HCT116 (cell line): ENCODE measurements around the gene GPRC5B. TPM values are rescaled to one million over a fixed set of nuclear protein-coding genes. Genes with fewer than 3 reads are reported as not detected.

ENCODE experiments used
- ATAC-seq: fragments of 200-7000 bp; cut with Tn5 transposase; 2 replicates; pipeline ENCODE4 v1.9.1; 2020; ENCODE audit warnings: mild to moderate bottlenecking, moderate library complexity
- BruUV-seq: library from RNA; stranded (reverse); fragments of 400-500 nt; replicated peaks from 2 replicates; lab custom pipeline; 2021; lab: Mats Ljungman, UMichigan
- CTCF ChIA-PET: fragments of 300-600 bp; sonication (Branson Sonifier 250); formaldehyde crosslinking; loops from one replicate; lab custom pipeline; 2021; ENCODE audit warnings: antibody characterized with exemption; lab: Charles Lee
- POLR2A ChIA-PET: fragments of 300-600, 350-600 bp; sonication (Branson Sonifier 250); formaldehyde crosslinking; loops from one replicate; lab custom pipeline; 2021; ENCODE audit warnings: antibody characterized with exemption; lab: Charles Lee
- RAD21 ChIA-PET, 2 experiments: fragments of 300-600 bp; sonication (Branson Sonifier 250); formaldehyde crosslinking; loops; one replicate each; lab custom pipeline; 2023; ENCODE audit warnings: low total read pairs in 2 of 2; ENCODE audit not compliant: uncharacterized antibody in 2 of 2, unreplicated experiment in 2 of 2, low non-redundant PET in 1 of 2; lab: Charles Lee
- DNase-seq: peaks from one replicate; pipeline ENCODE4 v3.0.0-alpha.2; 2010; ENCODE audit warnings: low read depth, low spot score
- H2AFZ ChIP-seq: fragments of 200-600 bp; shearing (Covaris generic), sonication (generic); 2 replicates; pipeline ENCODE4 v1.6.1; 2017; ENCODE audit warnings: low read depth, mixed run types, mixed read lengths, antibody characterized with exemption, low read length; ENCODE audit not compliant: poor library complexity, severe bottlenecking
- H3K27ac ChIP-seq: 2 replicates; pipeline ENCODE4 v1.5.1; 2012; ENCODE audit warnings: low read depth, low read length
- H3K27me3 ChIP-seq: fragments of 200-600 bp; sonication (generic); 2 replicates; pipeline ENCODE4 v1.6.1; 2016; ENCODE audit warnings: mixed run types, low read length, mixed read lengths; ENCODE audit not compliant: insufficient read depth
- H3K36me3 ChIP-seq, 2 experiments: fragments of 200-500 bp in 1 of 2; fragments of 200-600 bp in 1 of 2; sonication (Bioruptor generic) in 1 of 2; sonication (generic) in 1 of 2; 2 replicates each; pipeline versions ENCODE4 v1.5.1 to v1.6.1; 2014 to 2016; ENCODE audit warnings: low read length in 2 of 2, inconsistent platforms in 1 of 2, mixed read lengths in 1 of 2, mixed run types in 1 of 2; ENCODE audit not compliant: insufficient read depth in 2 of 2, control insufficient read depth in 1 of 2
- H3K4me1 ChIP-seq, 2 experiments: fragments of 200-600 bp in 1 of 2; sonication (generic) in 1 of 2; 2 replicates each; pipeline versions ENCODE4 v1.5.1 to v1.6.1; 2012 to 2017; ENCODE audit warnings: low read length in 2 of 2, inconsistent platforms in 1 of 2, mild to moderate bottlenecking in 1 of 2, mixed read lengths in 1 of 2, mixed run types in 1 of 2, moderate library complexity in 1 of 2; ENCODE audit not compliant: insufficient read depth in 2 of 2, control insufficient read depth in 1 of 2
- H3K4me2 ChIP-seq: fragments of 200-600 bp; sonication (generic); 2 replicates; pipeline ENCODE4 v1.6.1; 2017; ENCODE audit warnings: mixed run types, low read length, mixed read lengths
- H3K4me3 ChIP-seq, 2 experiments: fragments of 200-600 bp in 1 of 2; sonication (generic) in 1 of 2; replicated peaks in 1 of 2; 2 replicates each; pipeline ENCODE4 v1.5.1; 2011 to 2016; ENCODE audit warnings: low read length in 2 of 2, control low read depth in 1 of 2, low read depth in 1 of 2, mild to moderate bottlenecking in 1 of 2, mixed read lengths in 1 of 2, mixed run types in 1 of 2
- H3K79me2 ChIP-seq: fragments of 200-600 bp; sonication (generic); 2 replicates; pipeline ENCODE4 v1.6.1; 2017; ENCODE audit warnings: mild to moderate bottlenecking, mixed run types, low read length, moderate library complexity, mixed read lengths; ENCODE audit not compliant: insufficient read depth
- H3K9ac ChIP-seq: fragments of 200-600 bp; sonication (generic); 2 replicates; pipeline ENCODE4 v1.6.1; 2016; ENCODE audit warnings: low read length, mixed read lengths
- H3K9me2 ChIP-seq: fragments of 200-600 bp; sonication (generic), shearing (Covaris generic); 2 replicates; pipeline ENCODE4 v1.6.1; 2017; ENCODE audit warnings: mixed run types, mild to moderate bottlenecking, moderate library complexity; ENCODE audit not compliant: insufficient read depth
- H3K9me3 ChIP-seq, 2 experiments: fragments of 200-500 bp in 1 of 2; fragments of 200-600 bp in 1 of 2; sonication (Bioruptor generic) in 1 of 2; sonication (generic) in 1 of 2; 2 replicates each; pipeline ENCODE4 v1.6.1; 2014 to 2017; ENCODE audit warnings: low read length in 2 of 2, mixed read lengths in 2 of 2, inconsistent platforms in 1 of 2, low read depth in 1 of 2, mild to moderate bottlenecking in 1 of 2, mixed run types in 1 of 2, moderate library complexity in 1 of 2; ENCODE audit not compliant: control insufficient read depth in 1 of 2, insufficient read depth in 1 of 2
- H4K20me1 ChIP-seq: fragments of 200-600 bp; sonication (generic), shearing (Covaris generic); 2 replicates; pipeline ENCODE4 v1.6.1; 2017; ENCODE audit warnings: mixed run types, mild to moderate bottlenecking, moderate library complexity; ENCODE audit not compliant: insufficient read depth
- CBX3 ChIP-seq: IDR thresholded peaks from 2 replicates; pipeline ENCODE4 v1.6.1; 2012; ENCODE audit warnings: low read depth
- CEBPB ChIP-seq: IDR thresholded peaks from 2 replicates; pipeline ENCODE4 v1.6.1; 2012; ENCODE audit warnings: low read depth
- EGR1 ChIP-seq: IDR thresholded peaks from 2 replicates; pipeline ENCODE4 v1.6.1; 2012; ENCODE audit warnings: low read depth
- ELF1 ChIP-seq: IDR thresholded peaks from 2 replicates; pipeline ENCODE4 v1.6.1; 2012; ENCODE audit warnings: low read depth, borderline replicate concordance
- FOSL1 ChIP-seq: IDR thresholded peaks from 2 replicates; pipeline ENCODE4 v1.6.1; 2012; ENCODE audit warnings: low read depth
- JUND ChIP-seq: IDR thresholded peaks from 2 replicates; pipeline ENCODE4 v1.6.1; 2012
- POLR2AphosphoS5 ChIP-seq: IDR thresholded peaks from 2 replicates; pipeline ENCODE4 v1.6.1; 2011; ENCODE audit warnings: mild to moderate bottlenecking, low read depth, low read length, moderate library complexity
- SRF ChIP-seq: IDR thresholded peaks from 2 replicates; pipeline ENCODE4 v1.6.1; 2012; ENCODE audit warnings: low read depth
- TCF7L2 ChIP-seq: IDR thresholded peaks from 2 replicates; pipeline ENCODE4 v1.7.0; 2011; ENCODE audit warnings: borderline replicate concordance, inconsistent platforms; ENCODE audit not compliant: insufficient read depth, insufficient read length; ENCODE audit errors: extremely low read depth
- ZFX ChIP-seq: fragments of 450-650 bp; IDR thresholded peaks from 2 replicates; pipeline ENCODE4 v1.6.1; 2017
- ZNF274 ChIP-seq: fragments of 200-500 bp; sonication (Bioruptor generic); IDR thresholded peaks from 2 replicates; pipeline ENCODE4 v1.6.1; 2014; ENCODE audit warnings: mild to moderate bottlenecking, low read depth, low read length, inconsistent platforms
- intact Hi-C: fragments of 100-400 bp; cut with micrococcal nuclease; formaldehyde crosslinking; loops from 2 replicates; pipeline ENCODE4 v1.10.0; 2022
- total RNA-seq: library from RNA; stranded (reverse); gene quantifications from one replicate; pipeline ENCODE4 v1.2.1, GENCODE V29; 2021; ENCODE audit not compliant: unreplicated experiment
- TF ChIP-seq, protein P1 (sequence below), 3 experiments: fragments of 200-600 bp in 1 of 3; sonication (generic) in 1 of 3; IDR thresholded peaks in 2 of 3; conservative IDR thresholded peaks in 1 of 3; 2 replicates each; pipeline ENCODE4 v1.5.1; 2012 to 2017; ENCODE audit warnings: low read depth in 2 of 3, low read length in 2 of 3, antibody characterized with exemption in 1 of 3, borderline replicate concordance in 1 of 3, control low read depth in 1 of 3, mild to moderate bottlenecking in 1 of 3, mixed read lengths in 1 of 3, mixed run types in 1 of 3, moderate library complexity in 1 of 3; ENCODE audit not compliant: insufficient read depth in 1 of 3
- TF ChIP-seq, protein P2 (sequence below): IDR thresholded peaks from 2 replicates; pipeline ENCODE4 v1.6.1; 2012
- TF ChIP-seq, protein P3 (sequence below): IDR thresholded peaks from 2 replicates; pipeline ENCODE4 v1.6.1; 2011; ENCODE audit warnings: mild to moderate bottlenecking, low read length, moderate library complexity; ENCODE audit not compliant: insufficient replicate concordance; ENCODE audit errors: extremely low read depth

The GPRC5B gene
- total RNA-seq, 1 experiment from 2014 or later = 7.2 TPM

DNA sequence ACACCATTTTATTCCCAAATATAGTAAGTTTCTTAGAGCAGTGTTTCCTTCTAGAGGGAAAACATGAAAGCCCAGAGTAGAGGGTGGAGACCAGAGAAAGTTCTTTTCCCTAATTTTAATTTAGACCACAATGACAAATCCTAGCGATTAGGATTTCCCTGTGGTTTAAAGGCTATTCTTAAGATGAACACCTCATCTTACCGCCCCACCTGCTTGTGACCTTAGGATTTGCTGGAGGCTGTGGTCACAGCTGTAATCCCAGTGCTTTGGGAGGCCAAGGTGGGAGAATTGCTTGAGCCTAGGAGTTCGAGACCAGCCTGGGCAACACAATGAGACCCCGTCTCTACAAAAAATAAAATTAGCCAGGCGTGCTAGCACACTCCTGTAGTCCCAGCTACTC lies 51.1 kb downstream of the GPRC5B start:
- H4K20me1 ChIP-seq = no peaks in the 10 kb centered on the region; the same call in 1 of the 2 replicates
- no peaks in the 10 kb centered on the region for H3K36me3 ChIP-seq
- RAD21 ChIA-PET = no interaction called here
- CTCF ChIA-PET = no interaction called here
- intact Hi-C loops = no loop called here
- ATAC-seq (no peak), DNase-seq (no peak)
- H3K9me2 ChIP-seq = no peaks in the 10 kb centered on the region
- no peak overlapping the region for H3K4me2 ChIP-seq
- no peak overlapping the region for H2AFZ ChIP-seq
- H3K79me2 ChIP-seq = no peaks in the 10 kb centered on the region
- POLR2A ChIA-PET = no interaction called here
- no TSS peak for BruUV-seq
- H3K4me3 ChIP-seq = no peak overlapping the region
- H3K4me1 ChIP-seq = peaks cover 0 to 11% of the 10 kb centered on the region in 2 experiments; a peak in 1 of 4 replicates
- H3K9ac ChIP-seq = no peak overlapping the region
- no peak for TF ChIP-seq EGR1
- H3K27ac ChIP-seq = no peak overlapping the region
- H3K9me3 ChIP-seq = no peaks in the 10 kb centered on the region
- no peaks in the 10 kb centered on the region for H3K27me3 ChIP-seq

DNA sequence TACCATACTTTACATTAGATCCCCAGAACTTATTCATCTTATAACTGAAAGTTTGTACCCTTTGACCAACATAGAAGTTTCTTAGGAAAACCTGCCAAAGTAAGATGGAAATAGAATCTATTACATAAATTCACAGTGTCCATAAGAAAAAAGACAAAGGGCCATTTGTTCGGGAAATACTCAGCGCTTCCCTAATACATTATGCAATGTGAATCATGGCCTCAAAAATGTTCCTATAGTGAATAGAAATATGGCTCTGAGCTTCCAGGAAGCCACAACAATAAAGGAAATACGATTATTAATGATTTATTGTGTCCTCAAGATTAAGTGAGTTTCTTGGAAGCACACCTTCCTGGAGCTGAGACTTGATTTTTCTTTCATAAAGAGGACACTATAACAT lies 51.5 kb downstream of the GPRC5B start:
- H3K4me2 ChIP-seq = no peak overlapping the region
- RAD21 ChIA-PET = no interaction called here
- no peak overlapping the region for H3K27ac ChIP-seq
- H3K4me1 ChIP-seq = peaks cover 0 to 11% of the 10 kb centered on the region in 2 experiments; a peak in 1 of 4 replicates
- no peaks in the 10 kb centered on the region; the same call in 1 of the 2 replicates for H4K20me1 ChIP-seq
- TF ChIP-seq, protein P1, sequence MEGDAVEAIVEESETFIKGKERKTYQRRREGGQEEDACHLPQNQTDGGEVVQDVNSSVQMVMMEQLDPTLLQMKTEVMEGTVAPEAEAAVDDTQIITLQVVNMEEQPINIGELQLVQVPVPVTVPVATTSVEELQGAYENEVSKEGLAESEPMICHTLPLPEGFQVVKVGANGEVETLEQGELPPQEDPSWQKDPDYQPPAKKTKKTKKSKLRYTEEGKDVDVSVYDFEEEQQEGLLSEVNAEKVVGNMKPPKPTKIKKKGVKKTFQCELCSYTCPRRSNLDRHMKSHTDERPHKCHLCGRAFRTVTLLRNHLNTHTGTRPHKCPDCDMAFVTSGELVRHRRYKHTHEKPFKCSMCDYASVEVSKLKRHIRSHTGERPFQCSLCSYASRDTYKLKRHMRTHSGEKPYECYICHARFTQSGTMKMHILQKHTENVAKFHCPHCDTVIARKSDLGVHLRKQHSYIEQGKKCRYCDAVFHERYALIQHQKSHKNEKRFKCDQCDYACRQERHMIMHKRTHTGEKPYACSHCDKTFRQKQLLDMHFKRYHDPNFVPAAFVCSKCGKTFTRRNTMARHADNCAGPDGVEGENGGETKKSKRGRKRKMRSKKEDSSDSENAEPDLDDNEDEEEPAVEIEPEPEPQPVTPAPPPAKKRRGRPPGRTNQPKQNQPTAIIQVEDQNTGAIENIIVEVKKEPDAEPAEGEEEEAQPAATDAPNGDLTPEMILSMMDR (IDR thresholded peaks at IDR 0.05 in 2 of 3, conservative IDR thresholded peaks at IDR 0.05 in 1 of 3; ENCODE audit: borderline replicate concordance in 1 of 3, insufficient read depth in 1 of 3, low read depth in 2 of 3, low read length in 2 of 3) = no peak
- TF ChIP-seq POLR2AphosphoS5 = no peak
- TF ChIP-seq, protein P2, sequence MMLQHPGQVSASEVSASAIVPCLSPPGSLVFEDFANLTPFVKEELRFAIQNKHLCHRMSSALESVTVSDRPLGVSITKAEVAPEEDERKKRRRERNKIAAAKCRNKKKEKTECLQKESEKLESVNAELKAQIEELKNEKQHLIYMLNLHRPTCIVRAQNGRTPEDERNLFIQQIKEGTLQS = no peak
- no peak for TF ChIP-seq CEBPB
- no peak for TF ChIP-seq CBX3
- TF ChIP-seq FOSL1 = no peak
- no peak for TF ChIP-seq SRF
- TF ChIP-seq ZFX = no peak
- TF ChIP-seq ELF1 = no peak
- TF ChIP-seq, protein P3, sequence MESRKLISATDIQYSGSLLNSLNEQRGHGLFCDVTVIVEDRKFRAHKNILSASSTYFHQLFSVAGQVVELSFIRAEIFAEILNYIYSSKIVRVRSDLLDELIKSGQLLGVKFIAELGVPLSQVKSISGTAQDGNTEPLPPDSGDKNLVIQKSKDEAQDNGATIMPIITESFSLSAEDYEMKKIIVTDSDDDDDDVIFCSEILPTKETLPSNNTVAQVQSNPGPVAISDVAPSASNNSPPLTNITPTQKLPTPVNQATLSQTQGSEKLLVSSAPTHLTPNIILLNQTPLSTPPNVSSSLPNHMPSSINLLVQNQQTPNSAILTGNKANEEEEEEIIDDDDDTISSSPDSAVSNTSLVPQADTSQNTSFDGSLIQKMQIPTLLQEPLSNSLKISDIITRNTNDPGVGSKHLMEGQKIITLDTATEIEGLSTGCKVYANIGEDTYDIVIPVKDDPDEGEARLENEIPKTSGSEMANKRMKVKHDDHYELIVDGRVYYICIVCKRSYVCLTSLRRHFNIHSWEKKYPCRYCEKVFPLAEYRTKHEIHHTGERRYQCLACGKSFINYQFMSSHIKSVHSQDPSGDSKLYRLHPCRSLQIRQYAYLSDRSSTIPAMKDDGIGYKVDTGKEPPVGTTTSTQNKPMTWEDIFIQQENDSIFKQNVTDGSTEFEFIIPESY = no peak
- no peak for TF ChIP-seq ZNF274
- no peak for TF ChIP-seq TCF7L2
- TF ChIP-seq JUND = no peak
- no peak for DNase-seq
- POLR2A ChIA-PET = no interaction called here
- H3K9ac ChIP-seq = no peak overlapping the region
- no peaks in the 10 kb centered on the region for H3K9me3 ChIP-seq
- ATAC-seq = no peak
- intact Hi-C loops = no loop called here
- no peaks in the 10 kb centered on the region for H3K36me3 ChIP-seq
- H3K4me3 ChIP-seq = no peak overlapping the region
- CTCF ChIA-PET = no interaction called here
- BruUV-seq = no TSS peak
- H3K27me3 ChIP-seq = no peaks in the 10 kb centered on the region
- no peak overlapping the region for H2AFZ ChIP-seq
- H3K79me2 ChIP-seq = no peaks in the 10 kb centered on the region
- no peaks in the 10 kb centered on the region for H3K9me2 ChIP-seq
